Cardiac septum (tissue), 1 donor: ENCODE results near the gene ARPC1A. TPM values are rescaled to one million over a fixed set of nuclear protein-coding genes. Genes with fewer than 3 reads are reported as not detected.
"Not testable (repeated sequence)": the region's sequence is repeated elsewhere in the genome, so short reads cannot be mapped to it uniquely, and the experiment has no call there.

ENCODE experiments used
- DNase-seq: peaks from one replicate; pipeline ENCODE4 v3.0.0-alpha.2; 2020; ENCODE audit warnings: low spot score
- intact Hi-C: fragments of 100-400 bp; cut with DNase I; formaldehyde crosslinking; loops from one replicate; pipeline ENCODE4 v1.14.0; 2022
- total RNA-seq: library from RNA; stranded (reverse); fragmentation: NEBNext Ultra II Directional; extraction: Animal tissue kit (Norgen Biotek cat#: 25700); gene quantifications from one replicate; pipeline ENCODE4 v1.2.1, GENCODE V29; 2021
- donor health status: DM: no; HTN: no; CAD: no.

ARPC1A gene
- total RNA-seq, 1 donor from 2014 or later: 116 TPM

DNA sequence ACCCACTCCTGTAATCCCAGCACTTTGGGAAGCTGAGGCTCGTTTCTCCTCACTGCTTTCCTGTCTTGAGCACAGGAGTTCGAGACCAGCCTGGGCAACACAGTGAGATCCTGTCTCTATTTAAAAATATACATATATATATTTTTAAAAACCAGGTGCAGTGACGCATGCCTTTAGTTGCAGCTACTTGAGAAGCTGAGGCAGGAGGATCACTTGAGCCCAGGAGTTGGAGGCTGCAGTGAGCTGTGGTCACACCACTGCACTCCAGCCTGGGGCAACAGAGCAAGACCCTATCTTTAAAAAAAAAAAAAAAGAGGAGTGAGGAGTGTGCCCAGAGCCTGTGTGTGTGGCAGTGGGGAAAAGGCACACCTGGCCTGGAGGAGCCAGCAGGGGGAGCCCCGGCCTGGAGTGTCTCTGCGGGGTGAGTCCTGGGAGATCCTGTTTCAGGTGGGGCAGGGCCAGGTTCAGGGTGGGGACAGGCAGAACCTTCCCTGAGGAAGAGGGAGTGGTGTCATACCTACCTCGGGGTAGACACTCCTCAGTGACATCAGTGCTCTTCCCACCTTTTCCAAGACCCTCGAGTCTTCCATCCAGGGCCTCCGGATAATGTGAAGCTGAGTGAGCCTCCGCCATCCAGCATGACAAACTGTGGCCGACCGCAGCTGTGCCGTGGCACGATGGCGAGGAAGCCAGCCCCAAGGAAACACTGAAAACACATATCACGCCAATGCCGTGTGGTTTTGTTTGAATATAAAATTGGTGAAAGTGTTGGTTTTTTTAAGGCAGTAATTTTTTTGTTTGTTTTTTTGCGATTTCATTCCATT is 39.8 kb downstream of the ARPC1A start:
- DNase-seq: peak; percentile 89
- intact Hi-C loops: no loop called here

DNA sequence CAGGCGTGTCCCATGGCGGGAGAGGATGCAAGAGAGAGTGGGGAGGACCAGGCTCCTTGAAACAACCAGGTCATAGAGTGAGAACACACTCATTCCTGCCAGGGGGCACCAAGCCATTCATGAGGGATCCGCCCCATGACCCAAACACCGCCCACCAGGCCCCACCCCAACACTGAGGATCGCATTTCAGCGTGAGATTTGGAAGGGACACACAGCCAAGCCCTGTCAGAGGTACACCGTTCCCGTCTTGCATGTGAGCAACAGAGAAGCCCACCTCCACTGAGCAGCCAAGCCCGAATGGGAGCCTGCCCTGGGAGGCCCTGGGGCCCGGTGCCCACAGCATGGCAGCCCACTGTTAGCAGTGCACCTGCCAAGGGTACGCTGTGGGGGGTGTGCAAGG is 40.9 kb downstream of the ARPC1A start:
- intact Hi-C loops: no loop called here
- no peak for DNase-seq

DNA sequence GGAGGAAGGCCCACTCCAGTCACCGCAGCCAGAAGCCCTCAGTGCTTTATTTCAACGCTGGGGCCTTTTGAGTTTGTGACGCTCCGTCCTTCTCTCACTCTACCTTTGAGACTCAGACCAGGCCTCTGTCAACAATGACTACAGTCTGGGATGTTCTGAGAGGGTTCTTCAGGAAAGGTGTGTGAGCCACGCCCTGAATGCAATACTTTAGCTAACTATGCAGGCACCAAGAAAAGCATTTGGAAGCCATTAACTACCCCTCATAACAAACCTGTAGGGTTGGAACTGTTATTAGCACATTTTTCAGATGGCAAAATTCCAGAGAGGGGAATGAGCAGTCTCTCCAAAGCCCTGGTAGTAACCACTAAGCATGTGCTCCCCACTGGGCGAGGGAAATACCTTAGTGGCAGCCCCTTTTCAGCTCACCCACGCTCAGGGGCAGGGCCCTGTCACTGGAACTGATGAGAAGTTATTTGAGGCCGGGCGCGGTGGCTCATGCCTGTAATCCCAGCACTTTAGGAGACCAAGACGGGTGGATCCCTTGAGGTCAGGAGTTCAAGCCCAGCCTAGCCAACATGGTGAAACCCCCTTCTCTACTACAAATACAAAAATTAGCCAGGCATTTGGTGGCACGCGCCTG is 43.2 kb downstream of the ARPC1A start:
- DNase-seq: no peak
- intact Hi-C loops: no loop called here

DNA sequence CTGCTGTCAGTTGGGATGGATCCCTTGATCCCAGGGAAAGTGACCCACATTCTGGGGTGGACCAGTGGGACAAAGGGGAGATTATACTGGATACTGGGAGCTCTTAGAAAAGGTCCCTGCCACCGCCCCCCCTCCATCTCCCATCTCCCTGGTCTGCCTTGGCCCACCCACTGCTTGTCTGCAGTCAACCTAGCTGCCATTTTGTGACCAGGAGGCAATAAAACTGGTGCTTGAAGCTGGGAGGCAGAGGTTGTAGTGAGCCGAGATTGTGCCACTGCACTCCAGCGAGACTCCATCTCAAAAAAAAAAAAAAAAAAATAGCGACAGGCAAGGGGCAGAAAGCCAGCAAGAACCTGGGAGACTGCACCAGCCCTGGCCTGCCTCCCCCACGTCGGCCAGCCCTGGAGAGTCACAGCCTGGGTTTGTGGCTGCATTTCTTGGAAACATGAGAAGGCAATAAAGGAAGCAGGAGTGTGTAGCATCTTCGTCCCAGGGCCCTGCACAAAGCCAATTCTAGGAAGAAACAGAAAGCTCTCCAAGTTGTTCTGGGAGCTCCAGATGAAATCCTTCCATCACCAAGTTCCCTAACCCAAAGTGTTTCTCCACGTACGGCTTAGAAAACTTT is 44.2 kb downstream of the ARPC1A start:
- intact Hi-C loops: no loop called here
- DNase-seq: no peak

DNA sequence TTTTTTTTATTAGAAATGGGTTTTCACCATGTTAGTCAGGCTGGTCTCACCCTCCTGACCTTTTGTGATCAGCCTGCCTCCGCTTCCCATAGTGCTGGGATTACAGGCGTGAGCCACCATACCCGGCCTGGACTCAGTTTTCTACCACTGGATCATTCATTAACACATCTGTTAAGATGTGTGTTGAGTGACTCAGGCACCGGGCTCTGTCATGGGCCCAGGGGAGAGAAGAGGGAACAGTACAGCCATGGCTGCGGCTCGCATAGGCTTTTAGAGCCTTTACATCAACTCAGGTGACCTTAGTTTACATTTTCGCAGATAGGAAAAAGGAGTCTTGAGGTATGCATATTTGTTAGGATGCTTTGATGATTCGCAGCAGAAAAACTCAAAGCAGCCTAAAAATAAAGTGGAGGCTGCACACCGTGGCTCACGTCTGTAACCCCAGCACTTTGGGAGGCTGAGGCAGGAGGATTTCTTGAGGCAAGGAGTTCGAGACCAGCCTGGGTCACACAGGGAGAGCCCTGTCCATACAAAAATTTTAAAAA is 45.8 kb downstream of the ARPC1A start:
- intact Hi-C loops: no loop called here

DNA sequence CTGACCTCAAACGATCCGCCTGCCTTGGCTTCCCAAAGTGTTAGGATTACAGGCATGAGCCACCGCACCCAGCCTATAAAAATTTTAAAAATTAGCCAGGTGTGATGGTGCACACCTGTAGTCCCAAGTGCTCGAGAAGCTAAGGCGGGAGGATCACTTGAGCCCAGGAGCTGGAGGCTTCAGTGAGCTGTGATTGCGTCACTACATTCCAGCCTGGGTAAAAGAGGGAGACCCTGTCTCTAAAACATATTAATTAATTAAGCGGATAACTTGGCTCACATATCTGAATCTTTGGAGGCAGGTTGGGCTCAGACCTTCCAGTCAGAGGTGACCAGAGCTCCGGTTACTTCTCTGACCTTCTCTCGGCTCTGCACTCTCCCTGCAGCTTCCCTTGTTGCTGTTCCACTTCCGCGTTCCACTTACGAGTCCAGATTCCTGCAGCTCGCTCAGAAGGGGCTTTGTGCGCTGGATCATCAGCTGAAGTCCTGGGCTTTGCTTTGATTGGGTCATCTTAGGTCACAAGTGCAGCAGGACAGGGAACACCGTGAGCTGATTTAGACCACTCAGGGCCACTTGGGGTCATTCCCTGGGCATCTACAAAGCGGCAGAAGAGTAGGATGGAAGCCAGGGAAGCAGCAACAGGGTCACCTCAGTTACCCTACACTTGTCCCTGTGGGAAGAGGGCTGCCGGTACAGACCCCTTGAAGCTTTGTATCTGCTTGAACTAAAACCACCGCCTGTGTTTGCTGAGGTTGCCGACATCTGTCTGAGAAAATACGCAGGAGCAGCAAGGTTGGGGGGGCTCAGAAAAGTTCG is 46.8 kb downstream of the ARPC1A start:
- intact Hi-C loops: no loop called here
- no peak for DNase-seq

More for the DNA sequence above, 45.8 kb downstream of the ARPC1A start:
- DNase-seq: no peak

DNA sequence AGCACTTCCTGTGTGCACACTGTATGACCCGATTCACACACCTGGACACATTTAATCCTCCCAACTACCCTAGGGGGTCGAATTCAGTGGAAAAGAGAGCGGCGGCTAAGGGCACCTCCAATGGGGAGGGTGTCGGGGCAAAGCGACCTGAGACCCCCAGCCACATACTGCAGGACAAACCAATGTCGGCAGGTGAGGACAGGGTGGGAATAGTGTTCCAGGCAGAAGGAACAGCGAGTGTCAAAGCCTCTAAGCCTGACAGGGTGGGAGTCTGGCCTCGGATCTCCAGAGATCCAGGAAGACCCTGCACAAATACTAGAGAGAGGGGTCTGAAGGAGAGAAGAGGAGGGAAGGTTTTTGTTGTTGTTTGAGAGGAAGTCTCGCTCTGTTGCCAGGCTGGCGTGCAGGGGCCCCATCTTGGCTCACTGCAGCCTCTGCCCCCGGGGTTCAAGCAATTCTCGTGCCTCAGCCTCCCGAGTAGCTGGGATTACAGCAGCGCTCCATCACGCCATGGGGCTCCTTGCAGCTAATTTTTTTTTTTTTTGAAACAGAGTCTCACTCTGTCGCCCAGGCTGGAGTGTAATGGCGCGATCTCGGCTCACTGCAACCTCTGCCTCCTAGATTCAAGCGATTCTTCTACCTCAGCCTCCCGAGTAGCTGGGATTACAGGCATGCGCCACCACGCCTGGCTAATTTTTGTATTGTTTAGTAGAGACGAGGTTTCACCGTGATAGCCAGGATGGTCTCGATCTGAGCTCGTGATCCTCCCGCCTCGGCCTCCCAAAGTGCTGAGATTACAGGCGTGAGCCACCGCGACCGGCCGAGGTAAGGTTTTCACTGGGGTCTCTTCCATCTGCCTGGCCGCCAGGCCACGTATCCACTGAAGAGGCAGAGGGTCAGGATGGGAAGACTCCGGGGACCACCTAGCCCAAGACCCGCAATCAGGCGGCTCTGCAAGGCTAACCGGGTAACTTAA is 47.7 kb downstream of the ARPC1A start:
- intact Hi-C loops: loop anchor here (2.0 kb wide), 1 partner anchor 35 kb away; the partner anchor contains the start of genes BUD31 and PDAP1
- DNase-seq: no peak

DNA sequence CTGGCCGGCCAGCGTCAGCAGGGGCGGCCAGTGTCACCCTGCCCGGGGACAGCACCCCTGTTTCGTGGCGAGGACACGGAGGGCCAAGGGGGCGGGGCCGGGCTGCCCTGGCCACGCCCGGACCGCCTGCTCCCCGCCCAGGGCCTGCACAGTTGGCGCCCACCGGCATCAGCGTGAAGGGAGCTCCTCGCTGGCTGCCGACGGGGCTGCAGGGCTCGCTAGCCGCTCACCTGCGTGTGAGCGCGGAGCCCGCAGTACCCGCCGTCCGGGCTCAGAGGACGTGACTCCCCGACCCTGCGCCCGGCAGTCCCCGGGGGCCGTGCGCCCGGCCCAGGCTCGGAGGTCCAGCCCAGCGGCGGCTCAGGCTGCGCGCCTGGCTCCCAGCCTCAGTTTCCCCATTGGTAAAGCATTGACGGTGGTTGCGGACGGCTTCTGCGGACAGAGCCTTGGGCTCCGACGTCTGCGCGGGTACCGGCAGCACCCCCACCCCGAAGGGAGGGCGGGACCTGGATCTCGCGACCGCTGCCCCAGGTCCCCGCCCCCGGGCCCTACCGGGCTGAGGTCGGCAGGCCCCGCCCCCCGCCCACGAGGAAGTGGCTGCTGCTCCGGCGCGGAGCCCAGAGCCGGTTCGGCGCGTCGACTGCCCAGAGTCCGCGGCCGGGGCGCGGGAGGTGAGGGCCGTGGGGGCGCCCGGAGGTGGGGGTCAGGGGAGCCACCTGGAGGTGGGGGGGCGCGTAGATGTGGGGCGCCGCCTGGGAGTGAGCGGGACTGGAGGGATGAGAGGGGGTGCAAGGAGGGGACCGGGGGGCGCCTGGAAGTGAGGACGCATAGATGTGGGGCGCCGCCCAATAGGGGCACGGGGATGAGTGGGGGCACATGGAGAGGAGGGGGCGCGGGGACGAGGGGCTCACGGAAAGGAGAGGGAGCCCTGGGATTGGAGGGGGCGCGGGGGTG is 48.7 kb downstream of the ARPC1A start, which contains the start of gene ARPC1B:
ARPC1B (plus strand) TSS at position 620 of the 954 bp plus-strand sequence. CDS start 10,985 bp downstream, outside the sequence.
- intact Hi-C loops: loop anchor here (2.0 kb wide), 1 partner anchor 34 kb away; the partner anchor contains the start of genes BUD31 and PDAP1
- peak; percentile 95 for DNase-seq

DNA sequence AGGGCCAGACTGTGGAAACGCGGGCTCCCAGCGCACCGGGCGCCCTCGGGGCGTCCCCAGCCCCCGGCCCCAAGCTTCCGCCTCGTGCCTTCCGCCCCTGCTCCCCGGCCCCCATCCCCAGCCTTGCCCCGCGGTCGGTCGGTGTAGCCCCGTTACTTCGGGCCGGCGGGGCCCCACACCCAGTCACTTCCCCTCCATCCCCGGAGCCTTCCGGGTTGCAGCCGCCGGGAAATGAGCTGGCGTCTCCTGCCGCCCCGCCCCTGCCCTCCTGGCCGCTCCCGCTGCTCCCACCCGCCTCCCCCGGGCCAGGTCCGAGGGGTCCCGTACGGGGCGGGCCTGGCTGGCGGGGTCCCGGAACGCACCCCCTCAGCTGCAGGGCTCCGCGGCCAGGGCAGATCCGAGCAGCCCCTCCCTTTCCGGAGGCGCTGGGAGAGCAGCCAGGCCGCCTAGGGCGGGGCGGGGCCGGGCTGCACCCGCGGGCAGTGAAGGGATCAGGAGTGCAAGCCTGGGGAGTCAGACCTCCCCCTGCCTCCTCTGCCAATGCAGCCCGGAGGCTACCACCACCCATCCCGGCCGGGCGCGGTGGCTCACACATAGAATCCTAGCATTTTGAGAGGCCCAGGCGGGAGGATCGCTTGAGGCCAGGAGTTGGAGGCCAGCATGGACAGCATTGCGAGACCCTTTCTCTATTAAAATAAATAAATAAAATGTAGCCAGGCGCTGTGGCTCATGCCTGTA is 49.5 kb downstream of the ARPC1A start:
- intact Hi-C loops: loop anchor here (2.0 kb wide), 1 partner anchor 34 kb away; the partner anchor contains the start of genes BUD31 and PDAP1
- DNase-seq: peak; percentile 93

DNA sequence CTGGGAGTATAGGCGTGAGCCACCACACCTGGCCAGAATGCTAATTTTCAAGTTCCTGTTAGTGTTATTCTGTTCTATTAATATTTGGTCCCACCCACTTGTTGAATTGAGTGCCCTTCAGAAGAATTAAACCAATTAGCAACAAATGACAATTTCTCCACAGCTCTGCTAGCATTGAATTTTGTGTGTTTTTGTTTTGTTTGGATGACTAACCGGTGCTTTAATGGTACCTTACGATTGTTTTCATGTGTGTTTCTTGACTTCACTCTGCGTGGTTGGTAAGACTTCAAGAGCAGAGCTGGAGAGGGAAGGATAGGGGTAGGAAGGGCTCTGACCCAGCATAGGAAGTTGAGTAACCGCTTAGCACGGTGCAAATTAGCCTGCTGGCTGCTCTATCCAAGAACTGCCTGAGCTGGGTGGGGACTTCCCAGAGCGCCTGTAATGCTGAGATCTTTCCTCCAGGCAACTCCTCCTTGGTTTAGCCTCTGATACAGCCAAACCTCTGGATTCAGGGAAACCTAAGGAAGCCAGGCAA is 53.4 kb downstream of the ARPC1A start:
- DNase-seq: peak; percentile 86
- intact Hi-C loops: no loop called here

DNA sequence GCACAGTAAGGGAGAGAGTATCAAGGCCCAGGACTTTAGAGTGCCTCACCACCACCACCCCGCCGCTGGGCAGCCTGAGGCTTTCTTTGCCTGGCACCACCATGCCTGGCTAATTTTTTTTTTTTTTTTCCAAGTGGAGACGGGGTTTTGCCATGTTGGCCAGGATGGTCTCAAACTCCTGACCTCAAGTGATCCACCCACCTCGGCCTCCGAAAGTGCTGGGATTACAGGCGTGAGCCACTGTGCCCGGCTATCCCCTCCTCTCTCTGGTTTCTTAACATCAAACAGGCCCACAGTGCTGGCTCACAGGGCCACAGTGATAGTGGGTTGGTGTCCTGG is 54.0 kb downstream of the ARPC1A start:
- intact Hi-C loops: not testable (repeated sequence)

DNA sequence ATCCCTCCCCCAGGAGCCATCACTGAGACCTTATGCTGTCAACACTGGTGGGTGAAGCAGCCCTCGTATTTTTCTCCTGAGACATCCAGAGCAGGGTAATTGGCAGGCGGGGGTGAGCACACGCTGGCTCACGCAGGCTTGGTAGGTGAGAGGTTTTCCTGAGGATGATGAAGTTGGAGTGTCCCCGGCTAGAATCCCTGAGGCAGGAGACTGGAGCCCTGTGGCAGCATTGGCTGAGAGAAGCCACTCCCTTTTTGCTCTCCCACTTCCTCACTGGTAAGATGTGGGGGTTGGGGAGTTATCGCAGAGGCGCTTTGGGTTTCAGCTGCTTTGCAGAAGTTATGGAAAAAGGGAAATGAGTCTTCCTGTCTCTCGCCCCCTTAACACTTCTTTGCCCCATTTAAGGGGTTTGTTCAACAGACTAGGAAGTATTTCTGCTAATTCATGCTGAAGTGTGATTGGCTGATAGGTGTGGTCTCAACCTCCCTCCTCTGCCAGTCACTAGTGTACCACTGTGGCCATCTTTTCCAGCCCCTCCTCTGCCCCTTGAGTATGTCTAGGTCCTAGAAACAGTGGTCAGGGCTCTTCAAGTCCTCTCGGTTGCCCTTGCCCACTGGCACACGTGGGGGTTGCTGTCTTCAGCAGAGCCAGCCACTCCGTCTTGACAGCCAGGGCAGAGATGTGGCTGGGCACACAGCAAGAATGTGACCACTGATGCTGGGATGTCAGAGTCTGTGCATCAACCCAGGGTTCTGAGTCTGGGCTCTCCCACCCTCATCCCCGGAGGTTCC is 54.5 kb downstream of the ARPC1A start:
- no peak for DNase-seq
- intact Hi-C loops: no loop called here

More for the DNA sequence above, 54.0 kb downstream of the ARPC1A start:
- not testable (repeated sequence) for DNase-seq

DNA sequence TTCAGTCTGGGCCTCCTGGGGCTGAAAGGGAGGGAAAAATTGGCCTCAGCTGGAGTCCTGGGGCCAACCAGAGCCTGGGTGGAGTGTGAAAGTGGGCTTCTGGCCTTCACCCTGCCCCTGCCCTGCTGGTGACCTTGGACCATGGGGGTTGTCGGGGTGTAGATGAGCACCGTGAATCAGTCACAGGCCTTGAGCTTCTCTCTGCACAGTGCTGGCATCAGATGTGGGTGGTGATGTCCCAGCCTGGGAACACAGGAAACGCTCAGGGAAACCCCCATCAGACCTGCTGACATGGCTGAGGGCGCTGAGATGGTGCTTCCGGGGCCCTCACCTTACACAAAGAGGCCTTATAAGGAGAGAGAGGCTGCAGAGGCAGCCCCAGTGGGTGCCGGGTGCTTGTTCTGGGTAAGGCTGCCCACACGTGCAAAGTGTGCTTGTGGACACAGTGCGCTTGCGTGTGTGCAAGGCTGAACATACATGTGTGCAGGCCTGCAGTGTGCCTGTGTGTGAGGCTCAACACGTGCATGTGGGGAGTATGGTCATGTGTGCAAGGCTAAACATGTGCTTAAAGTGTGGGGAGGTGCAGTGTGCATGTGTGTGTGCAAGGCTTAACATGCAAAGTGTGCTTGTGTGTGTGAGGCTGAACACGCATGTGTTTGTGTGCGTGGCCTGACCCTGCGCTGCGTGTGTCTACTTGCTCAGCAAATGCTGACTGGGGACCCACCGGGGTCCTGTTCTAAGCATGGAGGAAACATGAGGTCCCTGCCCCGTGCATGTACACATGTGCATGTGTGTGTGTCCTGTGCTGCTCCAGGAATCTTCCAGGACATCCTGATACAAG is 55.3 kb downstream of the ARPC1A start:
- intact Hi-C loops: no loop called here
- DNase-seq: no peak

DNA sequence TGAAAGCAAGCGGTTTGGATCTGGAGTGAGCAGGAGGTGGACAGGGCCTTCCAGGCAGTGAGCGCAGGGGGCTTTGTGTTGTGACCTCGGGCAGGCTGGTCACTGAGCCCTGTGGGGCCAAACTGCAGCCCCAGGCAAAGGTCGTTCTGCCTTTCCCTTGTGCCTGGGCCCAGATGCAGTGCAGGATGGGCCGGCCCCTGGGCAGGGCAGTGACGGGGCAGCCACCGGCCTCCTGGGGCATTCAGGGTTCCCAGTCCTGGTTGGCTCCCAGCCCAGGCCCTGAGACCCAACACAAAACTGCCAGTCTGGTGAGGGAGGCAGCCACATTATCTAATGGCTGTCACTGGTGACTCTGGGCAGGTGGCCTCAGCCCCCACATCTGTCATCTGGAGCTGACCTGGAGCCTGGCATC is 56.0 kb downstream of the ARPC1A start:
- no peak for DNase-seq
- intact Hi-C loops: no loop called here
